ENCODE data around the gene TIRAP.

Gene TIRAP

GRCh38 chr11:126277322-126277721, 5.6 kb upstream of the TIRAP start:
- Histone ChIP-seq H3K9me3 (ENCODE audit: control insufficient read depth, low read length) (no peaks in the 10 kb centered on the region), H2AFZ (no peak overlapping the region), H3K27me3 (ENCODE audit: control insufficient read depth, insufficient read depth, low read length) (no peaks in the 10 kb centered on the region), H3K79me2 (no peaks in the 10 kb centered on the region), H3K27ac (no peak overlapping the region), H3K4me2 (ENCODE audit: low read length) (no peak overlapping the region), H3K9ac (no peak overlapping the region), H3K4me3 (ENCODE audit: low read depth, low read length) (no peak overlapping the region), H3K4me1 (peaks cover 5% of the 10 kb centered on the region), H3K36me3 (ENCODE audit: control insufficient read depth, insufficient read depth, low read length) (no peaks in the 10 kb centered on the region)
- no peak for TF ChIP-seq CTCF (IDR thresholded peaks at IDR 0.05)

DNA sequence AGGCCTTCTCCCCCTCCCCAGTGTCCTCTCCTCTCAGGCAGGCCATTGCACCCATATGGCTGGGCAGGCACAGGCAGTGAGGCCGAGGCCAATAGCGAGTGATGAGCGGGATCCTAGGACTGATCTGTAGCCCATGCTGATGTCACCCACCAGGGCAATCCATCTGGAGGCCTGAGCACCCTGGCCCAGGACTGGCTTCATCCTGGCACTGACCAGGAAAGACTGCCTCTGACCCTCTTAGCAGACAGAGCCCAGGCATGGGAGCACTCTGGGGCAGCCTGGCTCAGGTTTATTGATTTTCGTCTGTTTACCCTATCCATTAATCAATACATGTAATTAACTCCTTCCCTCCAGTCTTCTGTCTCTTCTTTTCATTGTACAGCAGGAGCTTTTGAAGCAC, 5.1 kb upstream of the TIRAP start:
- H2AFZ ChIP-seq: no peak overlapping the region
- no peak overlapping the region for H3K4me2 ChIP-seq (ENCODE audit: low read length)
- H3K4me3 ChIP-seq (ENCODE audit: low read depth, low read length): no peak overlapping the region
- no peaks in the 10 kb centered on the region for H3K27me3 ChIP-seq (ENCODE audit: control insufficient read depth, insufficient read depth, low read length)
- no peak overlapping the region for H3K27ac ChIP-seq
- no peak overlapping the region for H3K9ac ChIP-seq
- no peaks in the 10 kb centered on the region for H3K36me3 ChIP-seq (ENCODE audit: control insufficient read depth, insufficient read depth, low read length)
- H3K9me3 ChIP-seq (ENCODE audit: control insufficient read depth, low read length): no peaks in the 10 kb centered on the region
- no peak for TF ChIP-seq CTCF (IDR thresholded peaks at IDR 0.05)
- H3K4me1 ChIP-seq: peaks cover 5% of the 10 kb centered on the region
- H3K79me2 ChIP-seq: no peaks in the 10 kb centered on the region

DNA sequence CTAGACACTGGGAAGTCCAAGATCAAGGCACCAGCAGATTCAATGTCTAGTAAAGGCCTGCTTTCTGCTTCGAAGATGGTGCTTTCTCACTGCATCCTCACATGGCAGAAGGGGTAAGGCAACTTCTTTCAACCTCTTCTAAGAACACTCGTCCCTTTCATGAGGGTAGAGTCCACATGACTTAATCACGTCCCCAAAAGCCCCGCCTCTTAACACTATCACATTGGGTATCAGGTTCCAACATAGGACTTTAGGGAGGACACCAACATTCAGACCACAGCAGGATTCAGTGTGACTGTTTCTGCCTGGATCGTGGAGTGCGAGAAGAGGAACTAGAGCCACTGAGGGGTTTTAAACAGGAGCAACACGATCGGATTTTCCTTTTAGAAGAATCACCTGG, 3.7 kb upstream of the TIRAP start:
- no peak overlapping the region for H3K4me3 ChIP-seq (ENCODE audit: low read depth, low read length)
- peaks cover 5% of the 10 kb centered on the region for H3K4me1 ChIP-seq
- TF ChIP-seq CTCF (IDR thresholded peaks at IDR 0.05): no peak
- H3K27ac ChIP-seq: no peak overlapping the region
- no peaks in the 10 kb centered on the region for H3K9me3 ChIP-seq (ENCODE audit: control insufficient read depth, low read length)
- no peaks in the 10 kb centered on the region for H3K36me3 ChIP-seq (ENCODE audit: control insufficient read depth, insufficient read depth, low read length)
- no peaks in the 10 kb centered on the region for H3K79me2 ChIP-seq
- H2AFZ ChIP-seq: no peak overlapping the region
- no peaks in the 10 kb centered on the region for H3K27me3 ChIP-seq (ENCODE audit: control insufficient read depth, insufficient read depth, low read length)
- no peak overlapping the region for H3K4me2 ChIP-seq (ENCODE audit: low read length)
- no peak overlapping the region for H3K9ac ChIP-seq

- H3K79me2 ChIP-seq: no peaks in the 10 kb centered on the region
- H3K4me2 ChIP-seq (ENCODE audit: low read length): no peak overlapping the region
- TF ChIP-seq CTCF (IDR thresholded peaks at IDR 0.05): no peak
- H3K27ac ChIP-seq: no peak overlapping the region
- H3K4me3 ChIP-seq (ENCODE audit: low read depth, low read length): no peak overlapping the region
- H3K9ac ChIP-seq: no peak overlapping the region
- no peaks in the 10 kb centered on the region for H3K9me3 ChIP-seq (ENCODE audit: control insufficient read depth, low read length)
- H3K36me3 ChIP-seq (ENCODE audit: control insufficient read depth, insufficient read depth, low read length): no peaks in the 10 kb centered on the region
- H3K27me3 ChIP-seq (ENCODE audit: control insufficient read depth, insufficient read depth, low read length): no peaks in the 10 kb centered on the region
- H3K4me1 ChIP-seq: peaks cover 5% of the 10 kb centered on the region
- H2AFZ ChIP-seq: no peak overlapping the region
These were observed 2.3 kb upstream of the TIRAP start for GRCh38 chr11:126280595-126280994.

GRCh38 chr11:126281245-126281644, 1.6 kb upstream of the TIRAP start:
- no peaks in the 10 kb centered on the region for H3K79me2 ChIP-seq
- no peaks in the 10 kb centered on the region for H3K9me3 ChIP-seq (ENCODE audit: control insufficient read depth, low read length)
- H3K27me3 ChIP-seq (ENCODE audit: control insufficient read depth, insufficient read depth, low read length): no peaks in the 10 kb centered on the region
- no peak overlapping the region for H3K9ac ChIP-seq
- H3K36me3 ChIP-seq (ENCODE audit: control insufficient read depth, insufficient read depth, low read length): no peaks in the 10 kb centered on the region
- H3K27ac ChIP-seq: no peak overlapping the region
- H3K4me1 ChIP-seq: peaks cover 5% of the 10 kb centered on the region
- H3K4me3 ChIP-seq (ENCODE audit: low read depth, low read length): no peak overlapping the region
- TF ChIP-seq CTCF (IDR thresholded peaks at IDR 0.05): no peak
- no peak overlapping the region for H3K4me2 ChIP-seq (ENCODE audit: low read length)
- H2AFZ ChIP-seq: no peak overlapping the region
